ENCODE measurements around the gene ZNG1C.
"Not testable (repeated sequence)": the region's sequence is repeated elsewhere in the genome, so short reads cannot be mapped to it uniquely, and the experiment has no call there.

Gene ZNG1C

GRCh38 chr9:68342265-68343025 is 100.7 kb downstream of the ZNG1C start:
- in situ Hi-C loops (cut with MboI; ENCODE audit: low sequenced_read_pairs): not testable (repeated sequence)

GRCh38 chr9:68343242-68343641 is 101.5 kb downstream of the ZNG1C start:
- in situ Hi-C loops (cut with MboI; ENCODE audit: low sequenced_read_pairs): not testable (repeated sequence)

GRCh38 chr9:68343992-68344391 is 102.2 kb downstream of the ZNG1C start:
- in situ Hi-C loops (cut with MboI; ENCODE audit: low sequenced_read_pairs): not testable (repeated sequence)
